HEK293T (cell line): ENCODE measurements around the gene MED6.

Experiments
- CTCF ChIA-PET: fragments of 350-600 bp; formaldehyde crosslinking; extraction: SDS; loops from one replicate; lab custom pipeline; 2021; ENCODE audit warnings: antibody characterized with exemption, inconsistent platforms; lab: Yijun Ruan, JAX
- POLR2A ChIA-PET: fragments of 350-600 bp; formaldehyde crosslinking; extraction: SDS; loops from one replicate; lab custom pipeline; 2020; ENCODE audit warnings: antibody characterized with exemption, inconsistent platforms; lab: Yijun Ruan, JAX
- DNase-seq: peaks from one replicate; pipeline ENCODE4 v3.0.0; 2012; ENCODE audit warnings: mixed read lengths; ENCODE audit errors: extremely low spot score
- ARNT ChIP-seq: fragments of 450-650 bp; IDR thresholded peaks from 2 replicates; pipeline ENCODE4 v1.6.1; 2017; ENCODE audit warnings: mild to moderate bottlenecking
- BHLHE40 ChIP-seq: fragments of 450-650 bp; IDR thresholded peaks from 2 replicates; pipeline ENCODE4 v1.6.1; 2016; ENCODE audit warnings: mild to moderate bottlenecking, moderate library complexity, borderline replicate concordance
- CTBP1 ChIP-seq: fragments of 450-650 bp; IDR thresholded peaks from 2 replicates; pipeline ENCODE4 v1.6.1; 2016; ENCODE audit warnings: borderline replicate concordance
- ELF4 ChIP-seq: fragments of 450-650 bp; IDR thresholded peaks from 2 replicates; pipeline ENCODE4 v1.6.1; 2017; ENCODE audit warnings: antibody characterized with exemption
- FOXA1 ChIP-seq: fragments of 450-650 bp; IDR thresholded peaks from 2 replicates; pipeline ENCODE4 v1.6.1; 2016; ENCODE audit warnings: mild to moderate bottlenecking
- FOXK2 ChIP-seq: fragments of 450-650 bp; IDR thresholded peaks from 2 replicates; pipeline ENCODE4 v1.6.1; 2016; ENCODE audit warnings: mild to moderate bottlenecking
- FOXM1 ChIP-seq: fragments of 450-650 bp; IDR thresholded peaks from 2 replicates; pipeline ENCODE4 v1.6.1; 2017; ENCODE audit warnings: mild to moderate bottlenecking, borderline replicate concordance
- HDGF ChIP-seq: fragments of 450-650 bp; IDR thresholded peaks from 2 replicates; pipeline ENCODE4 v1.6.1; 2017; ENCODE audit warnings: antibody characterized with exemption, borderline replicate concordance
- L3MBTL2 ChIP-seq: fragments of 450-650 bp; conservative IDR thresholded peaks from 2 replicates; pipeline ENCODE4 v1.6.1; 2016; ENCODE audit warnings: mild to moderate bottlenecking
- LEF1 ChIP-seq: fragments of 450-650 bp; IDR thresholded peaks from 2 replicates; pipeline ENCODE4 v1.6.1; 2017; ENCODE audit warnings: mild to moderate bottlenecking, borderline replicate concordance
- NFRKB ChIP-seq: fragments of 450-650 bp; IDR thresholded peaks from 2 replicates; pipeline ENCODE4 v1.6.1; 2016; ENCODE audit warnings: mild to moderate bottlenecking, moderate library complexity
- PKNOX1 ChIP-seq: fragments of 450-650 bp; IDR thresholded peaks from 2 replicates; pipeline ENCODE4 v1.6.1; 2016
- SP1 ChIP-seq: fragments of 450-650 bp; IDR thresholded peaks from 2 replicates; pipeline ENCODE4 v1.6.1; 2017
- SUZ12 ChIP-seq: fragments of 450-650 bp; IDR thresholded peaks from 2 replicates; pipeline ENCODE4 v1.6.1; 2016; ENCODE audit warnings: mild to moderate bottlenecking
- TARDBP ChIP-seq: fragments of 450-650 bp; IDR thresholded peaks from 2 replicates; pipeline ENCODE4 v1.6.1; 2016
- ZNF384 ChIP-seq: fragments of 450-650 bp; IDR thresholded peaks from 2 replicates; pipeline ENCODE4 v1.6.1; 2016

MED6 gene

GRCh38 chr14:70558356-70558755, 42.1 kb downstream of the MED6 start:
- TF ChIP-seq PKNOX1 (no peak), FOXK2 (no peak), SP1 (no peak), ZNF384 (no peak), LEF1 (no peak), CTBP1 (no peak), ARNT (no peak), TARDBP (no peak), BHLHE40 (no peak), NFRKB (no peak), HDGF (no peak), ELF4 (no peak)
- DNase-seq: no peak
- ChIA-PET CTCF (no interaction called here), POLR2A (no interaction called here)

DNA sequence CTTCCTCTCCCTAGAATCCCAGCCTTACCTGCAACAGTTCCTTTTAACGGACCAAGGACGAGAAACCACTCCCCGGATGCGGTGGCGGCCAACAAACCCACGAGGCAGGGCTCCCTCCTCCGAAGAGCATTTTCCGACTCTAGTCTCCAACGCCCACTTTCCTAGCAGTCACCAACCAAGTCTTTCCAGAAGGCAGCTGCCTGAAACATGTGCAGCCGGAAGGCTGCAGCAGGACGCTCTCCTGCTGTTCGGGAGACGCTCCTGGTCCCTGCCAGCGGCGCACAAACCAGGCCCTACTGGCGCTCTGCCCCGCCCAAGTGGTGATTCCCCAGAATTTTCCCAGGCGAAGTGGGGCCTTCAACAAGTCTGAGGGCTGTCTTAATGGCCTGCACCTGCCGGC, 44.6 kb downstream of the MED6 start:
- no peak for DNase-seq
- CTCF ChIA-PET: no interaction called here
- TF ChIP-seq BHLHE40 (no peak), FOXM1 (no peak), HDGF (no peak), NFRKB (no peak), L3MBTL2 (no peak), ARNT (no peak), ELF4 (no peak), TARDBP (no peak), SP1 (no peak), SUZ12 (no peak)

DNA sequence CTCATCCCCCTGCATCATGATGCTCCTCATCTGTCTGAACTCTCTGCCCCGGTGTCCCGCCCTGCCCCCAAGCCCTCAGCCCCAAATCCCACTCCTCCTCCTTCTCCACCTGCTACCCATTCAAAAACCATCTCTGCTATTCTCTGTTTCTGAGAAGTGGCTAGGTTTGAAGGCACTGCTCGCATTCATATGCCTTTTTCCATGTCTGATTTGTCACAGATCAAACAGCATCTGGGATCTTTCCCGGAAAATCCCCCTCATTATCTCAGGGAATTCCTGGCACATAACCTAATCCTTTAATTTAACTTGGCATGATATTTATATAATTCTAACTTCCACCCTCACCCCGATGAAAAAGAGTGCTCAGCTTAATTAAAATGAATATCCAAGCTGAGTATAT, 62.4 kb downstream of the MED6 start:
- no peak for DNase-seq
- CTCF ChIA-PET: no interaction called here
- POLR2A ChIA-PET: no interaction called here
- TF ChIP-seq FOXM1: no peak
- no peak for TF ChIP-seq PKNOX1
- TF ChIP-seq ARNT: no peak
- no peak for TF ChIP-seq L3MBTL2
- TF ChIP-seq LEF1: no peak
- TF ChIP-seq NFRKB: no peak
- TF ChIP-seq BHLHE40: no peak
- TF ChIP-seq FOXA1: no peak
- no peak for TF ChIP-seq CTBP1

More for the DNA sequence above, 44.6 kb downstream of the MED6 start:
- POLR2A ChIA-PET: no interaction called here

DNA sequence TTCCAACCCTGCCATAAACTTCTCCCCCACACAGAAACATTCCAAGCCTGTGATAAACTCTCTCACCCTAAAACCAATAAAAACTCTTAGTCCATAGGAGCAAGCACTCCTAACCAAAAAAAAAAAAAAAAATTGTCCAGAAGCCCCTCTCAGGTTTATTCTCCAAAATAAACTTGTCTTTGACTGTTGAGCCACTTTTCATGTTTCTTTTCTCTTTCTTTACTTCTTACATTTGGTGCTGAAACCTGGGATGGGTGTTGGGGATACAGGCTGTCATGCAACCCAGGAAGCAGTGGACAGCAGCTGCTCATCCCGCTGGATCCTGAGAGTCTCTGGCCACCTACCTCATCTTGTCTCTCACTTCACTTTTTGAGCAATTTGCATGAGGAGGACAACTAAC, 63.6 kb downstream of the MED6 start:
- no peak for TF ChIP-seq L3MBTL2
- no peak for TF ChIP-seq FOXK2
- TF ChIP-seq PKNOX1: no peak
- TF ChIP-seq TARDBP: no peak
- no peak for TF ChIP-seq SUZ12
- TF ChIP-seq ZNF384: no peak
- POLR2A ChIA-PET: no interaction called here
- CTCF ChIA-PET: no interaction called here
- DNase-seq: no peak

- ChIA-PET CTCF (no interaction called here), POLR2A (no interaction called here)
- DNase-seq: no peak
- TF ChIP-seq ARNT: no peak
- no peak for TF ChIP-seq FOXA1
Observed at GRCh38 chr14:70534904-70535303, 65.6 kb downstream of the MED6 start, which contains the start of gene ADAM20. ADAM20 (minus strand) TSS chr14:70535004; CDS start chr14:70524757, 10,247 bp downstream.
